Measurements from ENCODE around the gene CDH4. TPM values are rescaled to one million over a fixed set of nuclear protein-coding genes. Genes with fewer than 3 reads are reported as not detected.

The CDH4 gene
- total RNA-seq, 1 donor from 2014 or later, result 0.99 TPM

- Mint-ChIP-seq H3K4me1 (ENCODE audit: low read depth) (no peaks in the 10 kb centered on the region), H3K36me3 (ENCODE audit: low read depth) (no peaks in the 10 kb centered on the region), H3K27me3 (ENCODE audit: low read depth) (peaks cover 3% of the 10 kb centered on the region), H3K27ac (ENCODE audit: unreplicated experiment) (no peak overlapping the region), H3K4me3 (ENCODE audit: unreplicated experiment) (no peak overlapping the region), H3K9me3 (ENCODE audit: low read depth) (peaks cover 7% of the 10 kb centered on the region)
- no peak for DNase-seq (ENCODE audit: low spot score)
- TF ChIP-seq CTCF (IDR thresholded peaks at IDR 0.05), result no peak
Observed at GRCh38 chr20:61875996-61876395, 623.9 kb downstream of the CDH4 start.

GRCh38 chr20:61876952-61877728 lies 625.1 kb downstream of the CDH4 start:
- peaks cover 3% of the 10 kb centered on the region for H3K27me3 Mint-ChIP-seq (ENCODE audit: low read depth)
- no peak for TF ChIP-seq CTCF (IDR thresholded peaks at IDR 0.05)
- no peaks in the 10 kb centered on the region for H3K9me3 Mint-ChIP-seq (ENCODE audit: low read depth)
- H3K36me3 Mint-ChIP-seq (ENCODE audit: low read depth), result no peaks in the 10 kb centered on the region
- no peak overlapping the region for H3K4me3 Mint-ChIP-seq (ENCODE audit: unreplicated experiment)
- no peak for DNase-seq (ENCODE audit: low spot score)
- no peak overlapping the region for H3K27ac Mint-ChIP-seq (ENCODE audit: unreplicated experiment)
- no peaks in the 10 kb centered on the region for H3K4me1 Mint-ChIP-seq (ENCODE audit: low read depth)

- Mint-ChIP-seq H3K9me3 (ENCODE audit: low read depth) (no peaks in the 10 kb centered on the region), H3K36me3 (ENCODE audit: low read depth) (no peaks in the 10 kb centered on the region), H3K4me3 (ENCODE audit: unreplicated experiment) (no peak overlapping the region), H3K4me1 (ENCODE audit: low read depth) (peaks cover 3% of the 10 kb centered on the region), H3K27me3 (ENCODE audit: low read depth) (peaks cover 3% of the 10 kb centered on the region), H3K27ac (ENCODE audit: unreplicated experiment) (no peak overlapping the region)
- TF ChIP-seq CTCF (IDR thresholded peaks at IDR 0.05), result no peak
- no peak for DNase-seq (ENCODE audit: low spot score)
Observed at GRCh38 chr20:61877776-61878477, 625.9 kb downstream of the CDH4 start.

- Mint-ChIP-seq H3K9me3 (ENCODE audit: low read depth) (no peaks in the 10 kb centered on the region), H3K27me3 (ENCODE audit: low read depth) (peaks cover 7% of the 10 kb centered on the region), H3K27ac (ENCODE audit: unreplicated experiment) (no peak overlapping the region), H3K36me3 (ENCODE audit: low read depth) (no peaks in the 10 kb centered on the region), H3K4me1 (ENCODE audit: low read depth) (peaks cover 11% of the 10 kb centered on the region), H3K4me3 (ENCODE audit: unreplicated experiment) (no peak overlapping the region)
- no peak for DNase-seq (ENCODE audit: low spot score)
- no peak for TF ChIP-seq CTCF (IDR thresholded peaks at IDR 0.05)
Observed at GRCh38 chr20:61878478-61879302, 626.6 kb downstream of the CDH4 start.

- Mint-ChIP-seq H3K27me3 (ENCODE audit: low read depth) (peaks cover 7% of the 10 kb centered on the region), H3K4me3 (ENCODE audit: unreplicated experiment) (no peak overlapping the region), H3K9me3 (ENCODE audit: low read depth) (no peaks in the 10 kb centered on the region), H3K36me3 (ENCODE audit: low read depth) (no peaks in the 10 kb centered on the region), H3K4me1 (ENCODE audit: low read depth) (peaks cover 16% of the 10 kb centered on the region), H3K27ac (ENCODE audit: unreplicated experiment) (no peak overlapping the region)
- no peak for TF ChIP-seq CTCF (IDR thresholded peaks at IDR 0.05)
- no peak for DNase-seq (ENCODE audit: low spot score)
Observed at GRCh38 chr20:61879303-61879620, 627.2 kb downstream of the CDH4 start.
